Measurements from ENCODE around the gene PXYLP1. TPM values are rescaled to one million over a fixed set of nuclear protein-coding genes. Genes with fewer than 3 reads are reported as not detected.

PXYLP1 gene
- total and polyA plus RNA-seq, 9 of the 15 experiments (the other 6 are each of a cell fraction or from before 2014, with no cell fraction given) = 0.80 to 2.9 (median 1.3) TPM

- TF ChIP-seq ZNF584 (CRISPR knock-in tag; IDR thresholded peaks at IDR 0.05; ENCODE audit: low read depth) (no peak), FOXP4 (CRISPR knock-in tag; IDR thresholded peaks at IDR 0.05; ENCODE audit: borderline replicate concordance) (no peak; the same call in 1 of the 2 replicates), CHD1 (IDR thresholded peaks at IDR 0.05; ENCODE audit: low read length) (no peak), NR2C2 (CRISPR knock-in tag; IDR thresholded peaks at IDR 0.05) (peak; percentile 55; the same call in 1 of the 2 replicates), NR2C2 (tag; IDR thresholded peaks at IDR 0.05) (0 out of 2 replicates have a peak, but pooled peaks have one; percentile 35), NRF1 (conservative IDR thresholded peaks at IDR 0.05 in 1 of 2, IDR thresholded peaks at IDR 0.05 in 1 of 2) (peak; percentile 61 to 66), STAG1 (CRISPR knock-in tag; IDR thresholded peaks at IDR 0.05; ENCODE audit: borderline replicate concordance) (no peak), E4F1 (CRISPR knock-in tag; IDR thresholded peaks at IDR 0.05; ENCODE audit: borderline replicate concordance) (no peak), FIP1L1 (IDR thresholded peaks at IDR 0.05; ENCODE audit: low read depth, low read length, poor library complexity, severe bottlenecking) (peak; percentile 49), CCAR2 (IDR thresholded peaks at IDR 0.05; ENCODE audit: low read depth, low read length) (no peak), TCF15 (CRISPR knock-in tag; IDR thresholded peaks at IDR 0.05) (no peak), GTF2E2 (tag; IDR thresholded peaks at IDR 0.05) (no peak), ZBTB9 (CRISPR knock-in tag; IDR thresholded peaks at IDR 0.05) (0 out of 2 replicates have a peak, but pooled peaks have one; percentile 34), LEF1 (IDR thresholded peaks at IDR 0.05) (no peak), CGGBP1 (CRISPR knock-in tag; IDR thresholded peaks at IDR 0.05) (no peak), ZFPM2 (CRISPR knock-in tag; IDR thresholded peaks at IDR 0.05) (0 out of 2 replicates have a peak, but pooled peaks have one; percentile 73)
These were observed at the start of gene PXYLP1 (continued) for GRCh38 chr3:141231101-141231951.

Data from K562 (cell line).